Measurements from ENCODE around the gene PGAM2. TPM values are rescaled to one million over a fixed set of nuclear protein-coding genes. Genes with fewer than 3 reads are reported as not detected.
A peak's percentile ranks its signal among the peaks of the same experiment; 100 is the strongest.

Gene PGAM2
- total and polyA plus RNA-seq, 2 of the 4 experiments (the other 2 are of a cell fraction): not detected

DNA sequence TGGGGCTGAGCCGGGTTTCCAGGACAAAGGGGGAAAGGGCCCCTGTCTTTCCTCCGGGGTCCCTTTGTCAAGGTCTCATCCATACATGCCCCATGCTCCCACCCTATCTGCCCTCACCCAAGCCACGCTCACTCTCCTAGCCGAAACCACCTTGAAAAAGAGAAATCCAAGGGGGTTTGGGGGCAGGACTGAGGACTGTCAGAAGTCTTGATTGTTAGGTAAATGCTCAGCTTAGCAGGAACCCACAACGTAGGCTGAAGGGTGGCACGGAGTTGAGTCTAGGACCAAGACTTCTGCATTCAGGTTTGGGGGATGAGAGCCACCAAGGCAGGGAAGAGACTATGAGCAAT is 719 bp upstream of the PGAM2 start:
- Histone ChIP-seq H3K27ac (ENCODE audit: insufficient read depth, low read length) (no peak overlapping the region), H2AFZ (replicated peaks; ENCODE audit: low read length, poor library complexity) (no peak overlapping the region), H3K9ac (ENCODE audit: low read depth, low read length) (no peak overlapping the region), H3K4me2 (ENCODE audit: low read depth, low read length) (no peak overlapping the region), H2AK9ac (replicated peaks; ENCODE audit: low read depth, low read length, poor library complexity) (no peak overlapping the region), H2BK20ac (ENCODE audit: low read depth, low read length) (no peak overlapping the region), H3K4me1 (ENCODE audit: control insufficient read depth, insufficient read depth, low read length) (peaks cover 9% of the 10 kb centered on the region), H4K20me1 (ENCODE audit: insufficient read depth, low read length) (peaks cover 18% of the 10 kb centered on the region), H3K36me3 (ENCODE audit: control insufficient read depth, insufficient read depth, low read length) (peaks cover 11% of the 10 kb centered on the region), H3K23ac (ENCODE audit: low read depth, low read length) (peak overlapping the region; percentile 17; the same call in 1 of the 2 replicates), H2BK5ac (ENCODE audit: low read depth, low read length, poor library complexity, severe bottlenecking) (no peak overlapping the region), H3K4me3 (ENCODE audit: insufficient read depth, low read depth, low read length) (no peak overlapping the region), H2BK15ac (ENCODE audit: low read depth, low read length) (no peak overlapping the region), H3K56ac (ENCODE audit: extremely low read depth, insufficient read depth, low read length) (no peak overlapping the region), H3K14ac (replicated peaks; ENCODE audit: low read depth, low read length) (no peak overlapping the region), H2AK5ac (ENCODE audit: low read depth, low read length) (no peak overlapping the region), H4K8ac (ENCODE audit: low read depth in 2 of 2, low read length in 2 of 2) (no peak overlapping the region), H3K79me1 (ENCODE audit: low read depth in 1 of 2, low read length in 2 of 2) (no peaks in the 10 kb centered on the region), H2BK120ac (ENCODE audit: low read depth, low read length) (no peak overlapping the region), H3K18ac (ENCODE audit: low read depth, low read length) (no peak overlapping the region), H4K5ac (ENCODE audit: low read depth, low read length) (no peak overlapping the region), H3K9me1 (ENCODE audit: insufficient read depth, low read length) (no peaks in the 10 kb centered on the region), H3K4ac (ENCODE audit: low read depth, low read length) (no peak overlapping the region), H3K9me3 (ENCODE audit: control insufficient read depth, insufficient read depth, low read length) (no peaks in the 10 kb centered on the region), H4K91ac (ENCODE audit: insufficient read depth, low read depth, low read length) (no peak overlapping the region), H3K27me3 (ENCODE audit: control insufficient read depth, insufficient read depth, low read length) (no peaks in the 10 kb centered on the region)
- BruUV-seq (replicated peaks): no TSS peak
- intact Hi-C loops (cut with micrococcal nuclease): no loop called here
- ATAC-seq (ENCODE audit: low read depth) (no peak), DNase-seq (no peak)
- dilution Hi-C loops (cut with HindIII; ENCODE audit: low sequenced_read_pairs, unreplicated experiment): no loop called here
- WGBS, 2 experiments (ENCODE audit: extremely low coverage in 2 of 2, insufficient read length in 1 of 2): 83% methylated on average over 1 of the region's 6 CpGs; no CpG with 5 or more reads in 1 of the 2 experiments
- no peak for TF ChIP-seq BHLHE40 (IDR thresholded peaks at IDR 0.05; ENCODE audit: low read depth, low read length)
- no peak for TF ChIP-seq CHD1 (IDR thresholded peaks at IDR 0.05; ENCODE audit: low read depth, low read length)
- no peak for TF ChIP-seq FOS (IDR thresholded peaks at IDR 0.05; ENCODE audit: low read depth, low read length)
- no peak for TF ChIP-seq POLR2A (IDR thresholded peaks at IDR 0.05; ENCODE audit: low read depth, low read length)
- no peak for TF ChIP-seq RCOR1 (IDR thresholded peaks at IDR 0.05; ENCODE audit: insufficient replicate concordance, low read length)
- TF ChIP-seq MAZ (IDR thresholded peaks at IDR 0.05; ENCODE audit: borderline replicate concordance, low read depth, low read length): no peak
- no peak for TF ChIP-seq RAD21 (IDR thresholded peaks at IDR 0.05; ENCODE audit: low read length)
- TF ChIP-seq CEBPB (IDR thresholded peaks at IDR 0.05; ENCODE audit: low read depth, low read length): no peak
- no peak for TF ChIP-seq NFE2L2 (IDR thresholded peaks at IDR 0.05; ENCODE audit: low read depth, low read length)
- TF ChIP-seq MXI1 (IDR thresholded peaks at IDR 0.05; ENCODE audit: borderline replicate concordance, low read depth, low read length): no peak
- TF ChIP-seq, protein P1, sequence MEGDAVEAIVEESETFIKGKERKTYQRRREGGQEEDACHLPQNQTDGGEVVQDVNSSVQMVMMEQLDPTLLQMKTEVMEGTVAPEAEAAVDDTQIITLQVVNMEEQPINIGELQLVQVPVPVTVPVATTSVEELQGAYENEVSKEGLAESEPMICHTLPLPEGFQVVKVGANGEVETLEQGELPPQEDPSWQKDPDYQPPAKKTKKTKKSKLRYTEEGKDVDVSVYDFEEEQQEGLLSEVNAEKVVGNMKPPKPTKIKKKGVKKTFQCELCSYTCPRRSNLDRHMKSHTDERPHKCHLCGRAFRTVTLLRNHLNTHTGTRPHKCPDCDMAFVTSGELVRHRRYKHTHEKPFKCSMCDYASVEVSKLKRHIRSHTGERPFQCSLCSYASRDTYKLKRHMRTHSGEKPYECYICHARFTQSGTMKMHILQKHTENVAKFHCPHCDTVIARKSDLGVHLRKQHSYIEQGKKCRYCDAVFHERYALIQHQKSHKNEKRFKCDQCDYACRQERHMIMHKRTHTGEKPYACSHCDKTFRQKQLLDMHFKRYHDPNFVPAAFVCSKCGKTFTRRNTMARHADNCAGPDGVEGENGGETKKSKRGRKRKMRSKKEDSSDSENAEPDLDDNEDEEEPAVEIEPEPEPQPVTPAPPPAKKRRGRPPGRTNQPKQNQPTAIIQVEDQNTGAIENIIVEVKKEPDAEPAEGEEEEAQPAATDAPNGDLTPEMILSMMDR (conservative IDR thresholded peaks at IDR 0.05; ENCODE audit: low read depth, low read length): no peak
- no peak for TF ChIP-seq RFX5 (IDR thresholded peaks at IDR 0.05; ENCODE audit: low read depth, low read length)
- TF ChIP-seq, protein P2, sequence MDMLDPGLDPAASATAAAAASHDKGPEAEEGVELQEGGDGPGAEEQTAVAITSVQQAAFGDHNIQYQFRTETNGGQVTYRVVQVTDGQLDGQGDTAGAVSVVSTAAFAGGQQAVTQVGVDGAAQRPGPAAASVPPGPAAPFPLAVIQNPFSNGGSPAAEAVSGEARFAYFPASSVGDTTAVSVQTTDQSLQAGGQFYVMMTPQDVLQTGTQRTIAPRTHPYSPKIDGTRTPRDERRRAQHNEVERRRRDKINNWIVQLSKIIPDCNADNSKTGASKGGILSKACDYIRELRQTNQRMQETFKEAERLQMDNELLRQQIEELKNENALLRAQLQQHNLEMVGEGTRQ (IDR thresholded peaks at IDR 0.05; ENCODE audit: low read depth, low read length): no peak
- no peak for TF ChIP-seq MAFK (IDR thresholded peaks at IDR 0.05; ENCODE audit: low read depth, low read length)
- no peak for TF ChIP-seq SMC3 (IDR thresholded peaks at IDR 0.05; ENCODE audit: low read depth, low read length)
- TF ChIP-seq, protein P3, sequence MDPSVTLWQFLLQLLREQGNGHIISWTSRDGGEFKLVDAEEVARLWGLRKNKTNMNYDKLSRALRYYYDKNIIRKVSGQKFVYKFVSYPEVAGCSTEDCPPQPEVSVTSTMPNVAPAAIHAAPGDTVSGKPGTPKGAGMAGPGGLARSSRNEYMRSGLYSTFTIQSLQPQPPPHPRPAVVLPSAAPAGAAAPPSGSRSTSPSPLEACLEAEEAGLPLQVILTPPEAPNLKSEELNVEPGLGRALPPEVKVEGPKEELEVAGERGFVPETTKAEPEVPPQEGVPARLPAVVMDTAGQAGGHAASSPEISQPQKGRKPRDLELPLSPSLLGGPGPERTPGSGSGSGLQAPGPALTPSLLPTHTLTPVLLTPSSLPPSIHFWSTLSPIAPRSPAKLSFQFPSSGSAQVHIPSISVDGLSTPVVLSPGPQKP (IDR thresholded peaks at IDR 0.05; ENCODE audit: borderline replicate concordance, low read depth, low read length): no peak
- POLR2A ChIA-PET (ENCODE audit: unreplicated experiment): interaction anchor here (0.6 kb wide), 1 partner anchor 20 kb away, joined by 19 read pairs; no protein-coding TSS in a partner anchor
- in situ Hi-C loops (cut with MboI; ENCODE audit: low sequenced_read_pairs): loop anchor here (5.0 kb wide), 1 partner anchor 131 kb away; no protein-coding TSS in a partner anchor
- CTCF ChIA-PET: no interaction called here
